ENCODE measurements around the gene NPBWR2.

DNA sequence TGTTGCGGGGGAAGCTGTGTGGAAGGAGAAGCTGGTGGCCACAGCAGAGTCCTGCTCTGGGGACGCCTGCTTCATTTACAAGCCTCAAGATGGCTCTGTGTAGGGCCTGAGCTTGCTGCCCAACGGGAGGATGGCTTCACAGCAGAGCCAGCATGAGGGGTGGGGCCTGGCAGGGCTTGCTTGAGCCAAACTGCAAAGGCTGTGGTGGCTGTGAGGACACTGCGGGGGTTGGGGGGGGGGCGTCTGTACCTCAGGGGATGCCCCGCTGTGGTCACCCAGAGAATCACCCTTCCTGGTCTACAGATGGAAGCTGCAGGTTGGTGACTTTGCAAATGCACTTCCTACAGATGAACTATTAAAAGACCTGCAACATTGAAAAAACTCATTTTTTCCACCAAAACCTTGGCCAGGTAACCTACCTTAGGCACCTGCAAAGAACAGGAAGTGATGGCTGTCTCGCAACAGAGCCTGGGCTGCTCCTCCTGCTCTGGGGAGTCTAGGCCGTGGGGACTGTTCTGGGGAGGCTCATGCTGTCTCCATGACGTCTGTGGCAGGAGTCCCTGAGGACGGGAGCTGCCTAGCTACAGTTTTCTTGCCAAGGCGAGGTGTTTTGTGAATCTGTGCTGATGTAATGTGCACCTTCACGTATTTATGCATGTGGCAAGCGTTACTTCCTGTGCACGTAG is 7.3 kb downstream of the NPBWR2 start:
- TF ChIP-seq, protein P1, sequence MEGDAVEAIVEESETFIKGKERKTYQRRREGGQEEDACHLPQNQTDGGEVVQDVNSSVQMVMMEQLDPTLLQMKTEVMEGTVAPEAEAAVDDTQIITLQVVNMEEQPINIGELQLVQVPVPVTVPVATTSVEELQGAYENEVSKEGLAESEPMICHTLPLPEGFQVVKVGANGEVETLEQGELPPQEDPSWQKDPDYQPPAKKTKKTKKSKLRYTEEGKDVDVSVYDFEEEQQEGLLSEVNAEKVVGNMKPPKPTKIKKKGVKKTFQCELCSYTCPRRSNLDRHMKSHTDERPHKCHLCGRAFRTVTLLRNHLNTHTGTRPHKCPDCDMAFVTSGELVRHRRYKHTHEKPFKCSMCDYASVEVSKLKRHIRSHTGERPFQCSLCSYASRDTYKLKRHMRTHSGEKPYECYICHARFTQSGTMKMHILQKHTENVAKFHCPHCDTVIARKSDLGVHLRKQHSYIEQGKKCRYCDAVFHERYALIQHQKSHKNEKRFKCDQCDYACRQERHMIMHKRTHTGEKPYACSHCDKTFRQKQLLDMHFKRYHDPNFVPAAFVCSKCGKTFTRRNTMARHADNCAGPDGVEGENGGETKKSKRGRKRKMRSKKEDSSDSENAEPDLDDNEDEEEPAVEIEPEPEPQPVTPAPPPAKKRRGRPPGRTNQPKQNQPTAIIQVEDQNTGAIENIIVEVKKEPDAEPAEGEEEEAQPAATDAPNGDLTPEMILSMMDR (conservative IDR thresholded peaks at IDR 0.05 in 1 of 2, IDR thresholded peaks at IDR 0.05 in 1 of 2; ENCODE audit: low read depth in 1 of 2, low read length in 2 of 2): no peak
- no peak for TF ChIP-seq EZH2 (IDR thresholded peaks at IDR 0.05; ENCODE audit: low read length, missing control alignments)
